Esophagus muscularis mucosa (tissue), 3 donors: ENCODE measurements around the gene DPYD.

ENCODE experiments used
- POLR2A ChIP-seq: fragments of 450-650 bp; IDR thresholded peaks from one replicate; pipeline ENCODE4 v1.6.1; 2017; ENCODE audit warnings: antibody characterized with exemption, moderate library complexity, mild to moderate bottlenecking, low read depth
- TF ChIP-seq, protein P1 (sequence below), 3 experiments: fragments of 200-600 bp in 2 of 3; fragments of 450-650 bp in 1 of 3; sonication (generic) in 2 of 3; IDR thresholded peaks; one replicate each; pipeline ENCODE4 v1.5.1; 2017 to 2019; ENCODE audit warnings: antibody characterized with exemption in 3 of 3, mild to moderate bottlenecking in 2 of 3, moderate library complexity in 1 of 3

DNA sequence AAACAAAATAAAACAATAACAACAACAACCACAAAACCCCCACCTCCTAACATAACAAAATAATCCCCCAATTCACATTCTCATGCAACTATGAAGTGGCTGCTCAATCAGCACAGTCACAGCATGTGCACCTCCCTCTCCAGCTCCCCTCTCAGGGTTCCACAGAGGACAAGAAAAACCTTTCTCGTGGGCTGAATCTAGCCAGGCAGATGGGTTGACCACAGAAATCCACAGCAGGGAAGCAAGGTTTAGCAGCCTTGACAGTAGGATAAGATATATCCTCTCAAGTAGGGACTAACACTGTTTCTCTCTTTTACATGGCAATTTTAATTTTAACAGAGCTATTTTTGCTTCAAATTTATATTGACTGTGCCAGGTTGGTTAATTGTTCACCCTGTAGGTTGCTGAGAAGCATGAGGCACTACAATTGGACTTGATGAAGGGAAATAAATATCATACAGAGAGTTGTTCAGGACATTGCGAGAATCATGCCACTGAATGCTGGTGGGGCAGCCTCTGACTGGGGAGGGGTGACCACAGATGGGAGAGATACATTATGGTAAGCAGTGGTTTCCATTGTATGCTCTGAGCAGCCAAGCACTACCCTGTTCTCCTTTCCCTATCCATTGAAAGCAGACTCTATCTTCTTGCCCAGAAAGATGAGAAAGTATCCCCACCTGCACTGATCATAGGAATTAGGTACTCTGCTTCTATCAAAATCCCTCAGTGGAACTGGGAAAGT, 535.1 kb downstream of the DPYD start:
- TF ChIP-seq POLR2A: no peak
- TF ChIP-seq, protein P1, sequence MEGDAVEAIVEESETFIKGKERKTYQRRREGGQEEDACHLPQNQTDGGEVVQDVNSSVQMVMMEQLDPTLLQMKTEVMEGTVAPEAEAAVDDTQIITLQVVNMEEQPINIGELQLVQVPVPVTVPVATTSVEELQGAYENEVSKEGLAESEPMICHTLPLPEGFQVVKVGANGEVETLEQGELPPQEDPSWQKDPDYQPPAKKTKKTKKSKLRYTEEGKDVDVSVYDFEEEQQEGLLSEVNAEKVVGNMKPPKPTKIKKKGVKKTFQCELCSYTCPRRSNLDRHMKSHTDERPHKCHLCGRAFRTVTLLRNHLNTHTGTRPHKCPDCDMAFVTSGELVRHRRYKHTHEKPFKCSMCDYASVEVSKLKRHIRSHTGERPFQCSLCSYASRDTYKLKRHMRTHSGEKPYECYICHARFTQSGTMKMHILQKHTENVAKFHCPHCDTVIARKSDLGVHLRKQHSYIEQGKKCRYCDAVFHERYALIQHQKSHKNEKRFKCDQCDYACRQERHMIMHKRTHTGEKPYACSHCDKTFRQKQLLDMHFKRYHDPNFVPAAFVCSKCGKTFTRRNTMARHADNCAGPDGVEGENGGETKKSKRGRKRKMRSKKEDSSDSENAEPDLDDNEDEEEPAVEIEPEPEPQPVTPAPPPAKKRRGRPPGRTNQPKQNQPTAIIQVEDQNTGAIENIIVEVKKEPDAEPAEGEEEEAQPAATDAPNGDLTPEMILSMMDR (IDR thresholded peaks at IDR 0.05): no peak
